Gastroesophageal sphincter (tissue), 4 donors: ENCODE data around the gene TOP3A. TPM values are rescaled to one million over a fixed set of nuclear protein-coding genes. Genes with fewer than 3 reads are reported as not detected.
A peak's percentile ranks its signal among the peaks of the same experiment; 100 is the strongest.

Source experiments
- ATAC-seq: fragments of 150-250 bp; one replicate; pipeline ENCODE4 v1.9.1; 2016; ENCODE audit warnings: mild to moderate bottlenecking, moderate library complexity
- H3K27ac ChIP-seq, 4 donors: fragments of 200-600 bp; sonication (generic) in 3 of 4; 1 replicate in 3 of 4; 2 replicates in 1 of 4; pipeline ENCODE4 v1.5.1; 2016 to 2019
- H3K27me3 ChIP-seq: fragments of 200-600 bp; sonication (generic); one replicate; pipeline ENCODE4 v1.5.1; 2019
- H3K36me3 ChIP-seq, 2 donors: fragments of 200-600 bp; sonication (generic); one replicate each; pipeline ENCODE4 v1.5.1; 2019; ENCODE audit warnings: control low read depth in 1 of 2
- H3K4me1 ChIP-seq, 3 donors: fragments of 200-600 bp; sonication (generic); 1 replicate in 2 of 3; 2 replicates in 1 of 3; pipeline ENCODE4 v1.5.1; 2016 to 2019; ENCODE audit warnings: control low read depth in 2 of 3
- H3K4me3 ChIP-seq, 2 donors: fragments of 200-600 bp; sonication (generic); one replicate each; pipeline ENCODE4 v1.5.1; 2019; ENCODE audit warnings: mild to moderate bottlenecking in 1 of 2, moderate library complexity in 1 of 2
- H3K9me3 ChIP-seq, 3 donors: fragments of 200-600 bp; sonication (generic); one replicate each; pipeline ENCODE4 v1.5.1; 2017 to 2019; ENCODE audit warnings: control low read depth in 2 of 3
- EP300 ChIP-seq: sonication (generic); formaldehyde crosslinking; IDR thresholded peaks from one replicate; pipeline ENCODE4 v1.6.1; 2017; ENCODE audit warnings: antibody characterized with exemption, mild to moderate bottlenecking
- POLR2A ChIP-seq, 2 donors: fragments of 450-650 bp; IDR thresholded peaks; one replicate each; pipeline ENCODE4 v1.6.1; 2017; ENCODE audit warnings: antibody characterized with exemption in 2 of 2, mild to moderate bottlenecking in 2 of 2, moderate library complexity in 1 of 2
- POLR2AphosphoS5 ChIP-seq: sonication (generic); formaldehyde crosslinking; IDR thresholded peaks from one replicate; pipeline ENCODE4 v1.6.1; 2017; ENCODE audit warnings: antibody characterized with exemption
- WGBS, 2 donors: methylation state at CpG; one replicate each; pipeline ENCODE4 v1.1.5; 2018; ENCODE audit warnings: low coverage in 1 of 2; 5-methylcytosine and 5-hydroxymethylcytosine counted together
- total RNA-seq, 4 donors: library from RNA; depleted of rRNA; stranded (reverse); fragments of >200 nt; gene quantifications; one replicate each; pipeline ENCODE4 v1.1.0, GENCODE V29; 2016
- TF ChIP-seq, protein P1 (sequence below), 4 experiments: fragments of 200-600 bp in 2 of 4; fragments of 450-650 bp in 2 of 4; sonication (generic) in 1 of 4; IDR thresholded peaks; one replicate each; pipeline ENCODE4 v1.5.1; 2017 to 2019; ENCODE audit warnings: antibody characterized with exemption in 4 of 4, mild to moderate bottlenecking in 2 of 4, moderate library complexity in 2 of 4

Gene TOP3A, protein sequence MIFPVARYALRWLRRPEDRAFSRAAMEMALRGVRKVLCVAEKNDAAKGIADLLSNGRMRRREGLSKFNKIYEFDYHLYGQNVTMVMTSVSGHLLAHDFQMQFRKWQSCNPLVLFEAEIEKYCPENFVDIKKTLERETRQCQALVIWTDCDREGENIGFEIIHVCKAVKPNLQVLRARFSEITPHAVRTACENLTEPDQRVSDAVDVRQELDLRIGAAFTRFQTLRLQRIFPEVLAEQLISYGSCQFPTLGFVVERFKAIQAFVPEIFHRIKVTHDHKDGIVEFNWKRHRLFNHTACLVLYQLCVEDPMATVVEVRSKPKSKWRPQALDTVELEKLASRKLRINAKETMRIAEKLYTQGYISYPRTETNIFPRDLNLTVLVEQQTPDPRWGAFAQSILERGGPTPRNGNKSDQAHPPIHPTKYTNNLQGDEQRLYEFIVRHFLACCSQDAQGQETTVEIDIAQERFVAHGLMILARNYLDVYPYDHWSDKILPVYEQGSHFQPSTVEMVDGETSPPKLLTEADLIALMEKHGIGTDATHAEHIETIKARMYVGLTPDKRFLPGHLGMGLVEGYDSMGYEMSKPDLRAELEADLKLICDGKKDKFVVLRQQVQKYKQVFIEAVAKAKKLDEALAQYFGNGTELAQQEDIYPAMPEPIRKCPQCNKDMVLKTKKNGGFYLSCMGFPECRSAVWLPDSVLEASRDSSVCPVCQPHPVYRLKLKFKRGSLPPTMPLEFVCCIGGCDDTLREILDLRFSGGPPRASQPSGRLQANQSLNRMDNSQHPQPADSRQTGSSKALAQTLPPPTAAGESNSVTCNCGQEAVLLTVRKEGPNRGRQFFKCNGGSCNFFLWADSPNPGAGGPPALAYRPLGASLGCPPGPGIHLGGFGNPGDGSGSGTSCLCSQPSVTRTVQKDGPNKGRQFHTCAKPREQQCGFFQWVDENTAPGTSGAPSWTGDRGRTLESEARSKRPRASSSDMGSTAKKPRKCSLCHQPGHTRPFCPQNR
- total RNA-seq, result 10 to 100 TPM; 19.6 to 49.7 (median 26.8) TPM

DNA sequence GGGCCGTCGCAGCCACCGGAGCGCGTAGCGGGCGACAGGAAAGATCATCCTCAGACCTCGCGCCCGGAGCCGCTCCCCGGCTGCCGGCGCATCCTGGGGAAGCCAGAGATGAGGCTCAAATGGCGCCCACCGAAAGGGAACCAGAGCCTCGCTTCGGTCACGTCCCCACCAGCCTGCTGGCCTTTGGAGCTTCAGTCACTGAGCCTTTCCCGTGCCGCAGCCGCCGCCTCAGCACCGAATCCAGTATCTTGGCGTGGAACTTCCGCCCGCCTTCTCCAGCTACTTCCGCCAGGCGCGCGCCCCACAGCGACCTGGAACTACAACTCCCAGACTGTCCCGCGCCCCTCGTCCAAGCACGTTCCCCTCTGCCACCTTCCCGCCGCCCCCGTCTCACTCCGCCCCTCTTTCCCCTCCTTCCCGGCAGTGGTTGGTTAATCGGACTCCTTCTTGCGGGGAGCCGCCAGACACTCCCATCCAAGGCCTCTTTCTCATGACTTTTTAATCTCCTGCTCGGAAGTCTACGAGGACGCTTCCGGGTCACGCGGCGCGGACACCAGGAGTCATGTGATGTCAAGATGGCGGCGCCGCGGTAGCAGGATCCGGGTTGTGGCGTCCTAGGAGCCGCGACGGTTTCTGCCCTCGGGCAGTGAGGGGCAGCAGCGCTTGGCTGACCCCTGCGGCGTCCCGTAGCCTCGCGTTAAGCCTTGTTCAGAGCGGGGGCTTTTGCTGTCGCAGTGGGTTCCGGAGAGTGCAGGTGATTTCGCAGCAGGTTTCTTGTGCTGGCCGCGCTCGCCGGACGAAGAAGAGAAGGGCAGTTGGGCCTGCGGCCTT lies at the start of gene TOP3A, which contains the start of gene SMCR8:
TOP3A (minus strand) TSS at position 264 of the 831 bp plus-strand sequence; CDS start at position 48, 216 bp downstream.
SMCR8 (plus strand) TSS at position 563 of the 831 bp plus-strand sequence. CDS start 497 bp downstream, outside the sequence.
- H3K4me3 ChIP-seq, result peak within 1 kb of the TSS; percentile 89 to 94
- no peaks in the 10 kb centered on the region for H3K27me3 ChIP-seq
- WGBS, 2 donors, result 0% methylated on average over 10 of the region's 78 CpGs; no CpG with 5 or more reads in 1 of the 2 donors
- H3K36me3 ChIP-seq, result peaks cover 0 to 50% of the 10 kb centered on the region in 2 donors
- peaks cover 15 to 77% (median 56%) of the 10 kb centered on the region in 3 donors for H3K4me1 ChIP-seq
- peak; percentile 99 for ATAC-seq
- no peaks in the 10 kb centered on the region for H3K9me3 ChIP-seq
- H3K27ac ChIP-seq, result peak within 1 kb of the TSS; percentile 81 to 93 (median 88)
- TF ChIP-seq POLR2A (IDR thresholded peaks at IDR 0.05) (peak; percentile 29 to 32), POLR2AphosphoS5 (peak; percentile 84), EP300 (no peak)
- TF ChIP-seq, protein P1, sequence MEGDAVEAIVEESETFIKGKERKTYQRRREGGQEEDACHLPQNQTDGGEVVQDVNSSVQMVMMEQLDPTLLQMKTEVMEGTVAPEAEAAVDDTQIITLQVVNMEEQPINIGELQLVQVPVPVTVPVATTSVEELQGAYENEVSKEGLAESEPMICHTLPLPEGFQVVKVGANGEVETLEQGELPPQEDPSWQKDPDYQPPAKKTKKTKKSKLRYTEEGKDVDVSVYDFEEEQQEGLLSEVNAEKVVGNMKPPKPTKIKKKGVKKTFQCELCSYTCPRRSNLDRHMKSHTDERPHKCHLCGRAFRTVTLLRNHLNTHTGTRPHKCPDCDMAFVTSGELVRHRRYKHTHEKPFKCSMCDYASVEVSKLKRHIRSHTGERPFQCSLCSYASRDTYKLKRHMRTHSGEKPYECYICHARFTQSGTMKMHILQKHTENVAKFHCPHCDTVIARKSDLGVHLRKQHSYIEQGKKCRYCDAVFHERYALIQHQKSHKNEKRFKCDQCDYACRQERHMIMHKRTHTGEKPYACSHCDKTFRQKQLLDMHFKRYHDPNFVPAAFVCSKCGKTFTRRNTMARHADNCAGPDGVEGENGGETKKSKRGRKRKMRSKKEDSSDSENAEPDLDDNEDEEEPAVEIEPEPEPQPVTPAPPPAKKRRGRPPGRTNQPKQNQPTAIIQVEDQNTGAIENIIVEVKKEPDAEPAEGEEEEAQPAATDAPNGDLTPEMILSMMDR (IDR thresholded peaks at IDR 0.05), result peak in 2 of 4 experiments; percentile 19 to 39

DNA sequence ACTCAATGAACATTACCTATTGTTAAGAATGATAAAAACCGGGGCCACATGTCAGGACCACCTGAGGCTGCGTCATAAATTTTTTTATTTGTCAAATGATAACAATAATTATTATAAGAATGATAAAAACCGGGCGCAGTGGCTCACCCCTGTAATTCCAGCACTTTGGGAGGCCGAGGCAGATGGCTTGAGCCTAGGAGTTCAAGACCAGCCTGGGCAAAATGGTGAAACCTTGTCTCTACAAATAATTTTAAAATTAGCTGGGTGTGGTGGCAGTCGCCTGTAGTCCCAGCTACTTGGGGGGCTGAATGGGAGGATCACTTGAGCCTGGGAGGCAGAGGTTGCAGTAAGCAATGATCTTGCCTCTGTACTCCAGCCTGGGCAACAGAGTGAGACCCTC lies 49.4 kb upstream of the TOP3A start:
- H3K4me3 ChIP-seq, result no peak overlapping the region
- 85 to 92% methylated on average over 5 to 6 of the region's 6 CpGs for WGBS, 2 donors

DNA sequence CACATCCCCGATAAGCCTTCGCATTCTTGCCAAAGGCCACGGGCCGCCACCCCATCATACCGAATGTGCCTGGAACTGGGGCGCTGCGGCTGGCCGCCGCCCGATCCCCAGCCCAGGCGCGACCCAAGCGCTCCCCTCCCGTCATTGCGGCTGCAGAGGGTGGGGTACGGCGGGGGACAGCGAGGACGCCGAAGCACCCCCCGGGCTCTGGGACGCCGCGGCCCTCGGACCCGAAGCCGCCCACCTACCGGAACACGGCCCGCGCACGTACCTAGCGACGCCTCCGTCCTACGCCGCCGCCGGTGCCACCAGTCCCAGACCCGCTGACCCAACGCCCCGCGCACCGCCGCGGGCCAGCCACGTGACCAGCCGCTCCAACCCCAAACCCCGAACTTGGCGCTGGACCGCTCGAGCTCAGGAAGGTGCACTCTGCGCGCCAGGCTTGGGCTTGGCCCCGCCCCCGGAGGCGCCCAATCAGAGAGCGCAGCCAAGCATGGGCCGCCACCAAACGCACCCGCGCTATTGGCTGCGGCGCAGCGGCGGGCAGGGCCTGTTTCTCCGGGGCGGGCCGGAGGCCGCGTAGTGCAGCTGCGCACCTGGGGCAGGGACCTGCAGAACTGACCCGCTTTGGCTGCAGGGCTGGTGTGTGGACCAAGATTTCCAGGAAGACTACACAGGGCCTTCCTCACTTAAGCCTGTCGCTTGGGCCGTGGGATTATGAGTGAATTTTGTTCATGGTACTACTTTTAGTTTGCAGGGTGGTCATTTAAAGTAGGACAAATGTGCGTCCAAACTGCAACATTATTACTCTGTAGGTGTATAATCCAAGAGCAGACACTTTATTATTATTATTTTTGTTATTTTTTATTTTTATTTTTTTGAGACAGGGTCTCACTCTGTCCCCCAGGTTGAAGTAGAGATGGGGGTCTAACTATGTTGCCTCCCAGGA lies 48.6 kb upstream of the TOP3A start, which contains the start of gene SHMT1:
SHMT1 (minus strand) TSS at position 450 of the 949 bp plus-strand sequence. CDS start 7,569 bp downstream, outside the sequence.
- 2% methylated on average over 5 of the region's 76 CpGs; no CpG with 5 or more reads in 1 of the 2 donors for WGBS, 2 donors

More for the DNA sequence above, 49.4 kb upstream of the TOP3A start:
- H3K4me1 ChIP-seq, result peaks cover 0 to 26% (median 4%) of the 10 kb centered on the region in 3 donors
- TF ChIP-seq POLR2AphosphoS5 (no peak), EP300 (no peak), POLR2A (IDR thresholded peaks at IDR 0.05) (no peak)
- TF ChIP-seq, protein P1 (IDR thresholded peaks at IDR 0.05), result no peak
- no peaks in the 10 kb centered on the region for H3K27me3 ChIP-seq
- peak overlapping the region in 1 of 4 donors; percentile 90 for H3K27ac ChIP-seq
- H3K9me3 ChIP-seq, result no peaks in the 10 kb centered on the region
- ATAC-seq, result no peak
- H3K36me3 ChIP-seq, result peaks cover 0 to 16% of the 10 kb centered on the region in 2 donors

More for the DNA sequence above, 48.6 kb upstream of the TOP3A start, which contains the start of gene SHMT1:
- H3K4me3 ChIP-seq, result peak within 1 kb of the TSS; percentile 90 to 93
- H3K27me3 ChIP-seq, result no peaks in the 10 kb centered on the region
- ATAC-seq, result peak; percentile 100
- no peaks in the 10 kb centered on the region for H3K9me3 ChIP-seq
- H3K36me3 ChIP-seq, result peaks cover 0 to 24% of the 10 kb centered on the region in 2 donors
- H3K27ac ChIP-seq, result peak within 1 kb of the TSS; percentile 54 to 90 (median 84)
- peaks cover 0 to 26% (median 4%) of the 10 kb centered on the region in 3 donors for H3K4me1 ChIP-seq
- TF ChIP-seq POLR2AphosphoS5 (peak; percentile 82), POLR2A (IDR thresholded peaks at IDR 0.05) (peak; percentile 61 to 73), EP300 (no peak)
- TF ChIP-seq, protein P1 (IDR thresholded peaks at IDR 0.05), result no peak
